HepG2 (cell line): ENCODE measurements around the gene SOX13. TPM values are rescaled to one million over a fixed set of nuclear protein-coding genes. Genes with fewer than 3 reads are reported as not detected.
A peak's percentile ranks its signal among the peaks of the same experiment; 100 is the strongest.

Experiments used
- FOXO4 ChIP-seq: sonication (generic); formaldehyde crosslinking; conservative IDR thresholded peaks from 2 replicates; pipeline ENCODE4 v1.8.1; 2023; ENCODE audit warnings: missing genetic modification reagents
- HOMEZ ChIP-seq: IDR thresholded peaks from 2 replicates; pipeline ENCODE4 v1.6.1; 2016; ENCODE audit warnings: low read depth
- JARID2 ChIP-seq: sonication (generic); formaldehyde crosslinking; IDR thresholded peaks from 2 replicates; pipeline ENCODE4 v1.8.1; 2023; ENCODE audit warnings: missing genetic modification reagents, inconsistent platforms; ENCODE audit not compliant: insufficient replicate concordance
- KDM3A ChIP-seq: IDR thresholded peaks from 2 replicates; pipeline ENCODE4 v1.6.1; 2018; ENCODE audit warnings: low read depth, missing compliant biosample characterization
- KLF13 ChIP-seq: sonication (generic); formaldehyde crosslinking; IDR thresholded peaks from 2 replicates; pipeline ENCODE4 v1.4.0; 2020; ENCODE audit warnings: mild to moderate bottlenecking, missing genetic modification reagents
- POLR2A ChIP-seq, 2 experiments: IDR thresholded peaks; 2 replicates each; pipeline ENCODE4 v1.6.1; 2011; ENCODE audit warnings: low read depth in 2 of 2, low read length in 2 of 2, mild to moderate bottlenecking in 1 of 2, moderate library complexity in 1 of 2; ENCODE audit not compliant: insufficient read depth in 1 of 2
- SRSF4 ChIP-seq: fragments of 200-400 bp; formaldehyde crosslinking; IDR thresholded peaks from one replicate; pipeline ENCODE4 v1.6.1; 2018; ENCODE audit warnings: mild to moderate bottlenecking, low read depth, low read length, moderate library complexity; ENCODE audit not compliant: poor library complexity, severe bottlenecking
- ZBTB3 ChIP-seq: sonication (generic); formaldehyde crosslinking; IDR thresholded peaks from 2 replicates; pipeline ENCODE4 v1.4.0; 2020; ENCODE audit warnings: low read depth, mild to moderate bottlenecking, moderate library complexity, missing genetic modification reagents, borderline replicate concordance
- ZHX2 ChIP-seq, 2 experiments: sonication (generic) in 1 of 2; formaldehyde crosslinking in 1 of 2; IDR thresholded peaks; 2 replicates each; pipeline versions ENCODE4 v1.6.1 to v1.9.0; 2014 to 2022; ENCODE audit warnings: antibody characterized with exemption in 1 of 2, borderline replicate concordance in 1 of 2, inconsistent platforms in 1 of 2, low read depth in 1 of 2, missing genetic modification reagents in 1 of 2
- ZIK1 ChIP-seq: sonication (generic); formaldehyde crosslinking; IDR thresholded peaks from 2 replicates; pipeline ENCODE4 v1.5.0; 2020; ENCODE audit warnings: mild to moderate bottlenecking, low read depth, missing genetic modification reagents, borderline replicate concordance
- ZMAT5 ChIP-seq: sonication (generic); formaldehyde crosslinking; IDR thresholded peaks from 2 replicates; pipeline ENCODE4 v1.5.0; 2020; ENCODE audit warnings: mild to moderate bottlenecking, low read depth, missing genetic modification reagents, borderline replicate concordance
- ZNF550 ChIP-seq: sonication (generic); formaldehyde crosslinking; IDR thresholded peaks from 2 replicates; pipeline ENCODE4 v1.4.0; 2020; ENCODE audit warnings: mild to moderate bottlenecking, missing genetic modification reagents, borderline replicate concordance
- ZNF580 ChIP-seq: IDR thresholded peaks from 2 replicates; pipeline ENCODE4 v1.6.1; 2016; ENCODE audit warnings: low read depth, borderline replicate concordance
- ZNF598 ChIP-seq: sonication (generic); formaldehyde crosslinking; IDR thresholded peaks from 2 replicates; pipeline ENCODE4 v1.5.1; 2020; ENCODE audit warnings: mild to moderate bottlenecking, missing genetic modification reagents, borderline replicate concordance
- ZNF747 ChIP-seq: sonication (generic); formaldehyde crosslinking; IDR thresholded peaks from 2 replicates; pipeline ENCODE4 v1.8.1; 2023; ENCODE audit warnings: missing genetic modification reagents, mild to moderate bottlenecking, borderline replicate concordance
- ZNF775 ChIP-seq: sonication (generic); formaldehyde crosslinking; IDR thresholded peaks from 2 replicates; pipeline ENCODE4 v1.4.0; 2020; ENCODE audit warnings: missing genetic modification reagents, mild to moderate bottlenecking, moderate library complexity, borderline replicate concordance
- ZNF781 ChIP-seq: sonication (generic); formaldehyde crosslinking; IDR thresholded peaks from 2 replicates; pipeline ENCODE4 v1.5.1; 2020; ENCODE audit warnings: borderline replicate concordance, mild to moderate bottlenecking, missing genetic modification reagents; ENCODE audit errors: not compliant biosample characterization
- polyA plus RNA-seq, 8 experiments: library from polyadenylated mRNA; depleted of rRNA in 3 of 8; stranded (reverse) in 7 of 8; unstranded in 1 of 8; fragments of >200 nt; fragmentation: Illumina TruSeq in 4 of 8; extraction: Trizol in 4 of 8; gene quantifications; 2 replicates each; pipeline versions ENCODE4 v1.2.1 to v1.2.3, GENCODE V29; 2011 to 2016; ENCODE audit warnings: low read depth in 4 of 8, missing spikeins in 1 of 8, mixed read lengths in 1 of 8; ENCODE audit not compliant: insufficient read depth in 1 of 8
- total RNA-seq, 5 experiments: library from RNA; depleted of rRNA; stranded (reverse); fragments of >200 nt; fragmentation: Illumina TruSeq; extraction: Trizol; gene quantifications; 2 replicates each; pipeline ENCODE4 v1.2.3, GENCODE V29; 2016; ENCODE audit warnings: low read depth in 1 of 5

SOX13 gene
- total and polyA plus RNA-seq, 2 of the 13 experiments (the other 11 are each of a cell fraction or from before 2014, with no cell fraction given) = 13.3 to 15.8 TPM

- 0 out of 2 replicates have a peak, but pooled peaks have one; percentile 33 for TF ChIP-seq ZNF598
- no peak for TF ChIP-seq KLF13
- TF ChIP-seq ZHX2 (IDR thresholded peaks at IDR 0.05; ENCODE audit: low read depth) = no peak
- no peak for TF ChIP-seq ZHX2 (CRISPR knock-in tag; IDR thresholded peaks at IDR 0.05; ENCODE audit: borderline replicate concordance)
- no peak for TF ChIP-seq ZMAT5 (CRISPR knock-in tag)
- 0 out of 2 replicates have a peak, but pooled peaks have one; percentile 19 for TF ChIP-seq FOXO4 (CRISPR knock-in tag)
- peak; percentile 51 for TF ChIP-seq ZNF781
- peak; percentile 76; the same call in 1 of the 2 replicates for TF ChIP-seq ZNF580 (CRISPR knock-in tag)
- peak in 1 of 2 experiments; percentile 59; a peak in 1 of 4 replicates for TF ChIP-seq POLR2A (IDR thresholded peaks at IDR 0.05; ENCODE audit: insufficient read depth in 1 of 2, low read depth in 2 of 2, low read length in 2 of 2)
- 0 out of 2 replicates have a peak, but pooled peaks have one; percentile 65 for TF ChIP-seq ZNF550 (CRISPR knock-in tag)
- peak; percentile 63; the same call in 1 of the 2 replicates for TF ChIP-seq KDM3A (CRISPR knock-in tag)
- TF ChIP-seq SRSF4 = no peak
- TF ChIP-seq JARID2 (CRISPR knock-in tag) = no peak
- no peak for TF ChIP-seq HOMEZ (CRISPR knock-in tag)
- TF ChIP-seq ZBTB3 (CRISPR knock-in tag) = no peak
- TF ChIP-seq ZNF775 (CRISPR knock-in tag) = no peak
- no peak for TF ChIP-seq ZIK1 (CRISPR knock-in tag)
- no peak; the same call in 1 of the 2 replicates for TF ChIP-seq ZNF747
Measured at GRCh38 chr1:204074274-204075138, 1.6 kb downstream of the SOX13 start (continued).
